T-helper 22 cell (primary cell): Measurements from ENCODE around the gene PPIE.

Experiments
- DNase-seq: peaks from one replicate; pipeline ENCODE4 v3.0.0-alpha.2; 2020; ENCODE audit warnings: low read depth

Gene PPIE

DNA sequence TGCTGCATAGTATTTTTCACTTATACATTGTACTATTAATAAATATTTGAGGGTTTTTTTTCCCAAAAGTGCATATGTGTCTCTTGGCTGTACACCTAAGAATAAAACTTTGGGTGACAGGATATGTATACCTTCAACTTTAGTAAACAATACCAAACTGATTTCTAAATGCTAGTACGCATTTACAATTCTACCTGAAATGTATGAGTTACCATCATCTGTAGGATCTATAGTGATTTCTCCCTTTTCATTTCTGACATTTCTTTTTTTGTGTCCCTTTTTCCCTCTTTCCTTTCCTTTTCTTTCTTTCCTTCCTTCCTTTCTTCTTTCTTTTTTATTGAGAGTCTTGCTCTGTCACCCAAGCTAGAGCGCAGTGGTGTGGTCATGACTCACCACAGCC is 66.7 kb downstream of the PPIE start:
- DNase-seq: no peak

DNA sequence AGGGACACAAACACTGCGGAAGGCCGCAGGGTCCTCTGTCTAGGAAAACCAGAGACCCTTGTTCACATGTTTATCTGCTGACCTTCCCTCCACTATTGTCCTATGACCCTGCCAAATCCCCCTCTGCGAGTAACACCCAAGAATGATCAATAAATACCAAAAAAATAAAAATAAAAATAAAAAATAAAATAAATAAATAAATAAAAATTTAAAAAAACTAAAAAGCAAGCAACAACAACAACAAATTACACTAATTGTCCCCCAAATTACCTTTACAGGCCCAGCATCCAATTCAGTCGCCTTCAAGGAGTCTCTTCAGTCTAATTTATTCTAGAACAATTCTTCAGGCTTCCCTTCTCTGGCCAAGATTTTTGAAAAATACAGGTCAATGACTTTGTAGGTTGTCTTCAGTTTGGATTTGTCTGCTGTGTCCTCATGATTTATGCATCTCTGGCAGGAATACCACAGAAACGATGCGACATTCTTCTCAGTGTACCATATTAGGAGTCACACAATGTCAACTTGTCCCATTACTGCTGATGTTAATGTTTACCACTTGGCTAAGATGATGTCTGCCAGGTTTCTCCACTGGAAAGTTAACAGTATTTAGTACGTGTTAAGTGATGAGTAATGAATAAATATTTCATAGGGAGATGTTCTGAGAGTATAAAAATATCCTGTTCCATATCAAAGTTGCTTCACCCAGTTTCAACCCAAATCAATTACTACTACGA is 70.3 kb downstream of the PPIE start:
- no peak for DNase-seq

DNA sequence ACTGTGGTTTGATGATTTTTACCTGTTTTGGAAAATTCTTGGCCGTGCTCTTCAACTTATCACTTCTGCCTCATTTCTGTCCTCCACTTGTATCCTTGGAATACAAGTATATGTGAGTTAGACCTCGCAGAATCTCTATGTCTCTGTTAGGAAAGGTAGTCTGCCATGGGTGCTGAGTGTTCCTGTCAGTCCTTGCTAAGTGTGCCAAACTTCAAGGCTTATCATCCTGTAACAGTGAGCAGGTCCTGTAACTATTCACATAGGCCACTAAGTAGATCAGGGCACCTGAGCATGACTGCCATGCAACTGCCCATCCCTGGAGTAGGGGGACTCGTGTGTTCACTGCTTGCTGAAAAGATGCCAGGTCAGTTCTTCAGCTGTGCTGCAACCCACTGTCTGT is 74.2 kb downstream of the PPIE start:
- DNase-seq: no peak
